IMR-90 (cell line): Measurements from ENCODE around the gene RGS19.

ENCODE experiments used
- FOS ChIP-seq: fragments of 150-350 bp; IDR thresholded peaks from 2 replicates; pipeline ENCODE4 v1.6.1; 2016; ENCODE audit warnings: low read depth, low read length
- MAFK ChIP-seq: IDR thresholded peaks from 2 replicates; pipeline ENCODE4 v1.6.1; 2012; ENCODE audit warnings: low read depth, low read length, improper control_type of control experiment
- POLR2A ChIP-seq: IDR thresholded peaks from 2 replicates; pipeline ENCODE4 v1.6.1; 2012; ENCODE audit warnings: mild to moderate bottlenecking, low read depth, low read length
- RAD21 ChIP-seq: IDR thresholded peaks from 2 replicates; pipeline ENCODE4 v1.6.1; 2012; ENCODE audit warnings: low read length, improper control_type of control experiment
- SMC3 ChIP-seq: fragments of 150-350 bp; IDR thresholded peaks from 2 replicates; pipeline ENCODE4 v1.6.1; 2016; ENCODE audit warnings: low read depth, mild to moderate bottlenecking, antibody characterized with exemption, low read length, moderate library complexity
- TF ChIP-seq, protein P1 (sequence below): conservative IDR thresholded peaks from 2 replicates; pipeline ENCODE4 v1.5.1; 2012; ENCODE audit warnings: mild to moderate bottlenecking, low read depth, low read length, improper control_type of control experiment
- TF ChIP-seq, protein P2 (sequence below): fragments of 150-350 bp; IDR thresholded peaks from 2 replicates; pipeline ENCODE4 v1.6.1; 2017; ENCODE audit warnings: mild to moderate bottlenecking, antibody characterized with exemption, low read length, low read depth
- TF ChIP-seq, protein P3 (sequence below): fragments of 150-350 bp; IDR thresholded peaks from 2 replicates; pipeline ENCODE4 v1.6.1; 2016; ENCODE audit warnings: low read depth, mild to moderate bottlenecking, low read length, moderate library complexity, borderline replicate concordance

DNA sequence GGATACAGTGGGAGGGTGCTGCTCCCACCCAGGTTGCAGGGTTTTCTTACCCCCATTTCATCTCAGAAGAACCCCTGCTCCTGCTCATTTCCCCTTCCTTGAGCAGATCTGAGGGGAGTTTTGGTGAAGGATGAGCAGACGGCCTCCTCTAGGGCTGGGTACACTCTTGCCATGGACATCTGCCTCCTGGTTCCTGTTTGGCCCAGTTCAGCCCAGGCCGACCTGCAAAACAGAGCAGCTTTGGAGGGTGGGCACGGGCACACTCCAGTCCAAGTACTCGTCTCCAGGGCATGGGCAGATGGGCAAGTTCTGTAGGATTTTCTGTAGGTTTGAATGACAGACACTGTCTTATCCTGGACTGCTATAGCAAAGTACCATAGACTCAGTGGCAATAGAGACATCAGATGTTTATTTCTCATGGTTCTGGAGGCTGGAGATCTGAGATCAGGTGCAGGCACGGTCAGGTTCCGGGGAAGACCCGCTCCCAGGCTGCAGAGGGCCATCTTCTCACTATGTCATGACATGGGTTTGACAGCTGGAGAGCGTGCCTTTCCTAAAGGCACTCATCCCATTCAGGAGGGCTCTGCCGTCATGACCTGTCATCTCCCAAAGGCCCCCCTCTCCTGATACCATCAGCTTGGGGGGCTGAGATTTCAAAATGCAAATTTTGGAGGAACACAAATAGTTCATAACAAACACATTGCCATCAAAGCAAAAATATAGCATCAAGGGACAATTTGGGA is 21.8 kb upstream of the RGS19 start:
- TF ChIP-seq POLR2A (no peak), RAD21 (no peak), FOS (no peak), MAFK (no peak), SMC3 (no peak)
- TF ChIP-seq, protein P1, sequence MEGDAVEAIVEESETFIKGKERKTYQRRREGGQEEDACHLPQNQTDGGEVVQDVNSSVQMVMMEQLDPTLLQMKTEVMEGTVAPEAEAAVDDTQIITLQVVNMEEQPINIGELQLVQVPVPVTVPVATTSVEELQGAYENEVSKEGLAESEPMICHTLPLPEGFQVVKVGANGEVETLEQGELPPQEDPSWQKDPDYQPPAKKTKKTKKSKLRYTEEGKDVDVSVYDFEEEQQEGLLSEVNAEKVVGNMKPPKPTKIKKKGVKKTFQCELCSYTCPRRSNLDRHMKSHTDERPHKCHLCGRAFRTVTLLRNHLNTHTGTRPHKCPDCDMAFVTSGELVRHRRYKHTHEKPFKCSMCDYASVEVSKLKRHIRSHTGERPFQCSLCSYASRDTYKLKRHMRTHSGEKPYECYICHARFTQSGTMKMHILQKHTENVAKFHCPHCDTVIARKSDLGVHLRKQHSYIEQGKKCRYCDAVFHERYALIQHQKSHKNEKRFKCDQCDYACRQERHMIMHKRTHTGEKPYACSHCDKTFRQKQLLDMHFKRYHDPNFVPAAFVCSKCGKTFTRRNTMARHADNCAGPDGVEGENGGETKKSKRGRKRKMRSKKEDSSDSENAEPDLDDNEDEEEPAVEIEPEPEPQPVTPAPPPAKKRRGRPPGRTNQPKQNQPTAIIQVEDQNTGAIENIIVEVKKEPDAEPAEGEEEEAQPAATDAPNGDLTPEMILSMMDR = no peak
- TF ChIP-seq, protein P2, sequence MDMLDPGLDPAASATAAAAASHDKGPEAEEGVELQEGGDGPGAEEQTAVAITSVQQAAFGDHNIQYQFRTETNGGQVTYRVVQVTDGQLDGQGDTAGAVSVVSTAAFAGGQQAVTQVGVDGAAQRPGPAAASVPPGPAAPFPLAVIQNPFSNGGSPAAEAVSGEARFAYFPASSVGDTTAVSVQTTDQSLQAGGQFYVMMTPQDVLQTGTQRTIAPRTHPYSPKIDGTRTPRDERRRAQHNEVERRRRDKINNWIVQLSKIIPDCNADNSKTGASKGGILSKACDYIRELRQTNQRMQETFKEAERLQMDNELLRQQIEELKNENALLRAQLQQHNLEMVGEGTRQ = no peak
- TF ChIP-seq, protein P3, sequence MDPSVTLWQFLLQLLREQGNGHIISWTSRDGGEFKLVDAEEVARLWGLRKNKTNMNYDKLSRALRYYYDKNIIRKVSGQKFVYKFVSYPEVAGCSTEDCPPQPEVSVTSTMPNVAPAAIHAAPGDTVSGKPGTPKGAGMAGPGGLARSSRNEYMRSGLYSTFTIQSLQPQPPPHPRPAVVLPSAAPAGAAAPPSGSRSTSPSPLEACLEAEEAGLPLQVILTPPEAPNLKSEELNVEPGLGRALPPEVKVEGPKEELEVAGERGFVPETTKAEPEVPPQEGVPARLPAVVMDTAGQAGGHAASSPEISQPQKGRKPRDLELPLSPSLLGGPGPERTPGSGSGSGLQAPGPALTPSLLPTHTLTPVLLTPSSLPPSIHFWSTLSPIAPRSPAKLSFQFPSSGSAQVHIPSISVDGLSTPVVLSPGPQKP = no peak
